ENCODE measurements around the gene OR51B2.
"Not testable (repeated sequence)": the region's sequence is repeated elsewhere in the genome, so short reads cannot be mapped to it uniquely, and the experiment has no call there.

OR51B2 gene

GRCh38 chr11:5363679-5364078 lies 39.6 kb upstream of the OR51B2 start:
- no peak for DNase-seq (ENCODE audit: low read depth)
- TF ChIP-seq CTCF (IDR thresholded peaks at IDR 0.05; ENCODE audit: low read depth, low read length, missing control alignments): no peak
- no peak overlapping the region for H3K4me3 ChIP-seq (ENCODE audit: low read depth, low read length)

DNA sequence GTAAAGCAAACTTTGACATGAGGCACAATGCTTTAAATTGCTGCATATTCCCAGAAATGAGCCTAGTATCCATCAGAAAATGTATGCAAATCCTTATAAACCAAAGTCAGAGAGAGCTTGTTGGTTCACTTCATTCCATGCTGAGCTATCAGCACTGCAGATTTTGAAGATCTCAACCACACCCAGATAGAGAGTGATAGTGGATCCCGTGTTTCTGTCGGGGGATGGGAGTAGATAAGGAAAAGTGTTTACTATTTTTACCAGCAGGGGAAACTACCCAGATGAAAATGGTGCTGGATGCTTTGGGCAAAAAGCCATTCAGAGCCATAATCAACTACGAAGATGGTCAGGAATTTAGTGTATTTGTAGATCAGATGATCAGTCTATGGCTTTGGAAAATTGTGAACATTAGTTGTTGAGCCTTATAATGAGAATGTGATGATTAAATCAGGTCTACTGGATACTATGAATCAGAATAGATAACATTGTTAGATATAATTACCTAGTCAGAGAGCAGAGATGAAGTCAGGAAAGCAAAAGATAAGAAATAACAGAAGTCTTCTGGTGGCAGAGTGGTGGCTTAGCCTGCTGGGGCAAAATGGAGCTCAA lies 38.0 kb upstream of the OR51B2 start:
- H3K4me3 ChIP-seq (ENCODE audit: low read depth, low read length): no peak overlapping the region
- no peak for TF ChIP-seq CTCF (IDR thresholded peaks at IDR 0.05; ENCODE audit: low read depth, low read length, missing control alignments)
- no peak for DNase-seq (ENCODE audit: low read depth)

DNA sequence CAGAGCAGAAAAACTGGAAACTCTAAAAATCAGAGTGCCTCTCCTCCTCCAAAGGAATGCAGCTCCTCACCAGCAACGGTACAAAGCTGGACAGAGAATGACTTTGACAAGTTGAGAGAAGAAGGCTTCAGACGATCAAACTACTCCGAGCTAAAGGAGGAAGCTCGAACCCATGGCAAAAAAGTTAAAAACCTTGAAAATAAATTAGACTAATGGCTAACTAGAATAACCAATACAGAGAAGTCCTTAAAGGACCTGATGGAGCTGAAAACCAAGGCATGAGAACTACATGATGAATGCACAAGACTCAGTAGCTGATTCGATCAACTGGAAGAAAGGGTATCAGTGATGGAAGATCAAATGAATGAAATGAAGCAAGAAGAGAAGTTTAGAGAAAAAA lies 31.9 kb upstream of the OR51B2 start:
- DNase-seq (ENCODE audit: low read depth); H3K4me3 ChIP-seq (ENCODE audit: low read depth, low read length): not testable (repeated sequence)

GRCh38 chr11:5351208-5351607 lies 27.1 kb upstream of the OR51B2 start, which contains the start of gene OR51B6:
Gene OR51B6, plus strand, starts transcription at chr11:5351508. Its CDS starts 0 bp downstream, at chr11:5351508.
- no peak for DNase-seq (ENCODE audit: low read depth)
- no peak for TF ChIP-seq CTCF (IDR thresholded peaks at IDR 0.05; ENCODE audit: low read depth, low read length, missing control alignments)
- H3K4me3 ChIP-seq (ENCODE audit: low read depth, low read length): no peak within 1 kb of the TSS

DNA sequence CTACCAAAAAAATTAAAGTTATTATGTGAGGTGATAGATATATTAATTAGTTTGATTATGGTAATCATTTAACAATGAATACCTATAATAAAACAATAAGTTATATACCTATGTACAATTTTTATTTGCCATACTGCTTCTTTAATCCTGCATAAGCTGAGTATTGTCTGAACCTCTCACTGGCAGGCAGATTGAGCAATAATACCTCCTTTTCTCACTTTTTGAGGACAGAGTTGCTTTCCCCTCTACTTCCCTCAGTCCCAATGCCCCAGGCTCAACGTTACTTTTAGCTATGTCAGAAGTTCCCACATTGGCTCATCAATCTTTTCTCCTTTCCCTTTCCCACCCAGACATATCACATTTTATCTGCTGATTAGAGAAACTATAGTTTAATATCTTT lies 25.5 kb upstream of the OR51B2 start:
- no peak for TF ChIP-seq CTCF (IDR thresholded peaks at IDR 0.05; ENCODE audit: low read depth, low read length, missing control alignments)
- H3K4me3 ChIP-seq (ENCODE audit: low read depth, low read length): no peak overlapping the region
- no peak for DNase-seq (ENCODE audit: low read depth)

DNA sequence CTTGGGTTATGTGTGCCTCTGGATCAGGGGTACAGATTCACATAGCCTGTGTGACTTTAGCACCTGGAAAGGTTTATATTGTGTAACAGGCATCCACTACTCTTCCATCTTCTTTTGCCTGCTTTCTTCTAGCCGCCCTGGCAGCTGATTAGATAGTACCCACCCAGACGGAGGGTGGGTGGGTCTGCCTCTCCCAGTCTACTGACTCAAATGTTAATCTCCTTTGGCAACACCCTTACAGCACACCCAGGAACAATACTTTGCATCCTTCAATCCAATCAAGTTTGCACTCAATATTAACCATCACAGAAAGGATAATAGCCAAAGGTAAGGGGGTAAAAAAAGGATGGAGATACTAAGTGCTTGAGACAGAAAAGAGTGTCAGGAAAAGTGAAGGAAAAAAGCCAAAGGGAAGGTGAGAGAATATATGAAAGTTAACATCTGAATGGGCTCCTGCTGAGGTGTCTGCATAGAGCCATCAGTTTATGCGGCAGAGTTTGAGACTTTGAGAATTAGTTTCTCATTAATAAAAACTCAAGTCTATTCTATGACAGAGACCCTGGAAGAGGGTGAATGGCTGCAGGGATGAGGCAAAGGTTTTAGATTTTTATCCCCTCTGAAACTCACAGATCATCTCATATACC lies 24.6 kb upstream of the OR51B2 start:
- no peak for TF ChIP-seq CTCF (IDR thresholded peaks at IDR 0.05; ENCODE audit: low read depth, low read length, missing control alignments)
- DNase-seq (ENCODE audit: low read depth): no peak
- H3K4me3 ChIP-seq (ENCODE audit: low read depth, low read length): no peak overlapping the region

DNA sequence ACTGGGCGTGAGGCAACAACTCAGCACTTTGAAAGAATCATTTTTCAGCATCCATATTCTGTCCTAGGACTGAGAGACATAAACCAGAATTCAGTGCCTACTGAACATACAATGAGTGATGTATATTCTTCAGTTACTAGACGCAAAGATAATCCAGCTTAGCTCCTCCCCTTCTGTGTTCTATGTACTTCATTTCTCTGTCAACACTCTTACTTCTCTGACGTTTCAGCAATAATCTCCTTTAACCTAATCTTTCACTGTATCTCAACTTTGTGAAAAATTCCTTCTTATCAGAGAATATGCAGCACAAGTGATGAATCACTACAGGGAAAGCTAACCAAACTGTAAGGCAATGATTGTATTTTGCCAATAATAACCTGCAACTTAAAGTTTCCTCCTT lies 21.7 kb upstream of the OR51B2 start:
- TF ChIP-seq CTCF (IDR thresholded peaks at IDR 0.05; ENCODE audit: low read depth, low read length, missing control alignments): no peak
- no peak for DNase-seq (ENCODE audit: low read depth)
- no peak overlapping the region for H3K4me3 ChIP-seq (ENCODE audit: low read depth, low read length)
